Stimulated activated CD8-positive, alpha-beta memory T cell treated with anti-CD3 and anti-CD28 coated beads, Interleukin-4, amount 100 ng/mL, for 1 hour (primary cell): ENCODE measurements around the gene GBA3.

Experiments used
- DNase-seq, 2 donors: peaks; one replicate each; pipeline ENCODE4 v3.0.0-alpha.2; 2020; ENCODE audit warnings: low read depth in 2 of 2, low spot score in 1 of 2

The GBA3 gene

DNA sequence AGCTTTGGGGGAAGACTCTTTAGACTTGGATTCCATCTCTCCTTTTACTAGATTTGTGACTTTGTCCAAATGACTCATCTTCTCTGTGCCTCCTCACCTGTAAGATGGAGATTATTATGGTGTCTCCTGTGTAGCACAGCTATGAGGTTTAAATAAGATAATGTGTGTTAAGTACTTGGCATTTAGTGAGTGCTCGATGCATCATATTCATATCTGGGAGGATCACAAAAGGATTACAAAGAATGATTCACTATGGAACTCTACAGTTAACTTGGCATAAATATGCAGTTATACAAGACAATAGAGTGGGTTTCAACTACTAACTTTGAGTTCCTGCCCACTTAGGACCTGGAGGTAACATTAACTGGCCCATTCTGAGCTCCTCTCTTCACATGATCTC is 2.3 kb downstream of the GBA3 start:
- DNase-seq, result no peak

GRCh38 chr4:22695917-22696316 is 3.2 kb downstream of the GBA3 start:
- no peak for DNase-seq

GRCh38 chr4:22703912-22704311 is 11.2 kb downstream of the GBA3 start:
- DNase-seq, result no peak

DNA sequence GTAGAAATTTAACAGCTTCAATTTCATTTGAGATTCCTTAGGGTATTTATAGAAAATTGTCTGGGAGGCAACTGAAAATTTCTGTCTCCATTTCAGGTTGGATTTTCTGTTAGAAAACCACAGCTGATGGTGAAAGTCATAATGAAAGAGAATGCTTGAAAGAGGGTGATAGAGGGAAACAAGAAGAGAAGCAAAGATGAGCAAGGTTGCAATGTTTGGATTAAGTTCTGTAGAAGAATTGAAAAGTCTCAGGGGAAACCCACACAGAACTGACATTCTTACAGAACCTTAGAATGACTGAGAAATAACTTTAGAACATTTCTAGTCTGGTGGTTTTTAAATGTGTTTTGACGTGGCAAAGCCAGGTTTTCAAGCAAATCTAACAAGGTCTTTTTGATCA is 14.7 kb downstream of the GBA3 start:
- no peak for DNase-seq

DNA sequence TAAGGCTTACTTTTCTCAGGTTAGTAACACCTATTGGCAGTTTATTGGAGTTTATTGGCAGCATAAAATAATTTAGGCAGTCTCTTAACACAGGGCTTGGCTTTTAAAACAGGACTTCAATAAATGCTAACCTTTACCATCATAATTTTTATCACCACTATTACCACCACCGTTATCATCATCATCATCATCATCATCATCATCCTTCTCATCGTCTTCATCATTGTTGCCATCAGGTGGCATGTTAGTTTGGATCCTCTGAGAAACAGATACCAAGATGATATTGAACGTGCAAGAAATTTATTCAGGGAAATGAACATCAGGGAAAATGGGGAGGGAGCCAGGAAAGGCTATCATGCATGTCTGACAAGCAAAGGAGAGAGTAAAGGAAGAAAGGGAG is 16.2 kb downstream of the GBA3 start:
- DNase-seq, result no peak

DNA sequence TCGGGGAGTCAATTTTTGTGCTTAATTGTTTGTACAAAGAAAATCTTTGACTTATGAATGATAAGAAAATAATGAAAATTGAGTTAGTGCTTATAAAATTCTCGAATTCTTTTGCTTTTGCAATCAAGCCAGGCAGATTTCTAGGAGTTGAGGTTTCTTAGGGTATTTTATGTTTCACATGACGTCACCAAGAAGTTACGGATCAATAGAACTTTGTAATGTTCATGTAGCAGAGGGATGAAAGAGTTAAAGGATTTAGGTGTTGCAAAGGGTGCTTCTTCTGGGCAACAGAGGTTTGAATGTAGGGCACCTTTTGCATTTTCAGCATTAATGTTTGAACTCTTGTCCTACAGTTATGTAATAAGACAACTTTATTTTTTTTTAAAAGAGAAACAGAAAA is 19.4 kb downstream of the GBA3 start:
- DNase-seq, result no peak

DNA sequence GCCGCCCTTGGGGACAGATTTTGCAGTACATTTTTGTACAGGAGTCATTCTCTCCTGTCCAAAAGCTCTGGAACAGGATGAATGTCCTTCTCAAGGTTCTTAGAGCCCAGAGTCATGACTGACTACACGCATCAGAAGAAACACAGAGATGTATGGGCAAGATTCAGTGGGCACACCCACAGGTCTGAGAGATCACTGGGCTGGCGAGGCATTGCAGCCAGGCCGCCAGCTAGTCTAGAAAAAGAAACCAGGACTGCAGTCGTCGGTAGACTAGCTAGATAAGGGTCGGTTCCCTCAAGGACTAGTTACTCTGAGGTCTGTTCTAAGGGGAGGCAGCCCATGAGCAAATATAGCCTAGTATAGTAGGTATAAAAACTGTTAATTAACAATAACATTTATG is 19.8 kb downstream of the GBA3 start:
- no peak for DNase-seq

DNA sequence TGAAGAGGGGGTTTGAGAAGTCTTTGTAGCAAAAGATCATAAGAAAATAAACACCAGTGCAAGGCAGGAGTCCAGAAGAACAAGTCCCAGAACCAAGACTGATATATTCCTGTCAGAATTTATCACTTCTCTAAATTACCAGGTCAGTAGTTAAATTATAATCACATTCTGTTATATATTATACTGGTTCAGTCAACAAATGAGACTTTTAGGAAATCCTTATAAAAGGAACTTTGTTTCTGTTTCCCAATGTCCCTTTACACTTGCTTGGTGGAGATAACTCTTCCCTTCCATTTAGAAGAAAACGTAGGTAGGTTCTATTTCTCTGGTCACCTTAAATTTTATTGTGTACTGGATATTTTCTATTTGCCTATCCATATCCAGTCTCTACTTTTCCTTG is 21.1 kb downstream of the GBA3 start:
- DNase-seq, result no peak

DNA sequence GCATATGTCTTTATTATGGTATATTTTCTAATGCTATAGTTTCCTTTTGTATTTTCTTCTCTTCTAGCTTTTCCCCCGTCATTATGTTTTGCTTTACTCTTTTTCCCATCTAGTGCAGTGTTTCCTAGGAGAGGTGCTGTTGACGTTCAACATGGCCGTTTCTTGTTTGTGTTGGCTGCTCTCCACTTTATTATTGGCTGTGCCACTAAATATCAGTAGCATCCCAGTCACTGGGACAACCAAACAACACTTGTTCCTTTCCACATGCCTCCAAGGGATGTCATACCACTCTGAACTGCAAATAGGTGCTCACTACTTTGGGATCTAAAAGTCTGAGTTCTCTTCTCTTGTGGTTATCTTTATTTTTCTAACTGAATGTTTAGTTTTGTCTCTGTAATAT is 26.5 kb downstream of the GBA3 start:
- no peak for DNase-seq

GRCh38 chr4:22720091-22720490 is 27.4 kb downstream of the GBA3 start:
- DNase-seq, result no peak

GRCh38 chr4:22721204-22721603 is 28.5 kb downstream of the GBA3 start:
- no peak for DNase-seq

DNA sequence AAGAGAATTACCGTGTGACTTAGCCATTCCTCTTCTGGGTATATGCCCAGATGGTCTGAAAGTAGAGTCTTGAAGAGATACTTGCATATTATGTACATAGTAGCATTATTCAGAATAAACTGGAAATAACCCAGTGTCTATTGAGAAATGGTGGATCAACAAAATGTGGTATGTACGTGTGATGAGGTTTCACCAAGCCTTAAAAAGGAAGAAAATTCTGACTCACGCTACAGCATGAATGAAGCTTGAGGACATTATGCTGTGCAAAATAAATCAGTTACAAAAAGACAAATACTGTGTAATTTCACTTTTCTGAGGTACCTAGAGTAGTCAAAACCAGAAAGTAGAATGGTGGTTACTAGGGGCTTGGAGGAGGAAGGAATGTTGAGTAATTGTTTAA is 37.3 kb downstream of the GBA3 start:
- no peak for DNase-seq

DNA sequence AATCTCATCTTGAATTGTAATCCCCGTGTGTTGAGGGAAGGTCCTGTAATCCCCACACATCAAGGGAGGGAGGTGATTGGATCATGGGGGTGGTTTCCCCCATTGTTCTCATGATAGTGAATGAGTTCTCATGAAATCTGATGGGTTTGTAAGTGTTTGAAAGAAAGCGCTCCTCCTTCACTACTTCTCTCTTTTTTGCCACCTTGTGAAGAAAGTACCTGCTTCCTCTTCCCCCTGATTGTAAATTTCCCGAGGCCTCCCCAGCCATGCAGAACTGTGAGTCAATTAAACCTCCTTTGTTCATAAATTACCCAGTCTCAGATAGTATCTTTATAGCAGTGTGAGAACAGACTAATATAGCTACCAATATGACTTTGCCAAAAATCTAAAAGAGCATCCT is 41.1 kb downstream of the GBA3 start:
- DNase-seq, result no peak

- no peak for DNase-seq
Measured at GRCh38 chr4:22736912-22737311, 44.2 kb downstream of the GBA3 start.

DNA sequence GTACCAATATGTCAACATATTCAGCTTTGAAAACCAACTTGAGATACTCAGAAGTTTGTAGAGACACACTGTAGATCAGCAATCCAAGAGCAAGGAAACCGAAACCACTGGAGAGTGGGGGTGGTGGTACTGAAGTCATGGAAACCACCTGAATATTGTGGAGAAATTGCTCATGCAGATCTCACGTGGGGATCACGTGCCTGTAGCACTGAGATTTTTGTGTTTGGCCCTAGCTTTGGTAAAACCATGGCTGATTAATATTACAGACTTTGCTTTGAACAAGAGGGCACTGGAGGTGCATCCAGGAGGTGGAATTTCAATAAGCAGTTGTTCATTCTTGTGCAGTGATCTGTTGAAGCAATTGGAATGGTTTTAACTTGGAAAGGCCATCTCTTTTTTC is 47.2 kb downstream of the GBA3 start:
- DNase-seq, result no peak

DNA sequence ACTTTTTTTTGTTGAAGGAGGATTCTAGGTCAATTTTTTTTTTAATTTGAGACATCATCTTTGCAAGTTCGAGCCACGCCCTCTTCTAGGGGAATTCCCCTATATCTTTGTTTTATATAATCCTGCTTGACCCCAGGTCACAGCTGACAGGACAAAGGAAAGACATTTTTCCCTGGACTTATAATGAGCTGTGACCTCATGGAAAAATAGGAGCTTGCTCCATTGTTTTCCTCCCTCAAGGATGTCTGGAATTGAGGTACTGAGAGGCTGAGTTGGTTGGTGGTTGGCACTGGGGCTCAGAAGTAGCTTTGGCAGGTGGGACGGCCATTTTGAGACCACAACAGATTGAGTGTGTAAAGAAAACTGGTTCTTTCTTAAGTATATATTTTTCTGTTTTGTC is 49.0 kb downstream of the GBA3 start:
- DNase-seq, result no peak

GRCh38 chr4:22743290-22743689 is 50.6 kb downstream of the GBA3 start:
- no peak for DNase-seq

GRCh38 chr4:22744478-22745062 is 51.8 kb downstream of the GBA3 start:
- no peak for DNase-seq

- no peak for DNase-seq
Measured at GRCh38 chr4:22745234-22745633, 52.5 kb downstream of the GBA3 start.

GRCh38 chr4:22754116-22754515 is 61.4 kb downstream of the GBA3 start:
- DNase-seq, result no peak

- DNase-seq, result no peak
Measured at GRCh38 chr4:22762548-22762947, 69.8 kb downstream of the GBA3 start.

DNA sequence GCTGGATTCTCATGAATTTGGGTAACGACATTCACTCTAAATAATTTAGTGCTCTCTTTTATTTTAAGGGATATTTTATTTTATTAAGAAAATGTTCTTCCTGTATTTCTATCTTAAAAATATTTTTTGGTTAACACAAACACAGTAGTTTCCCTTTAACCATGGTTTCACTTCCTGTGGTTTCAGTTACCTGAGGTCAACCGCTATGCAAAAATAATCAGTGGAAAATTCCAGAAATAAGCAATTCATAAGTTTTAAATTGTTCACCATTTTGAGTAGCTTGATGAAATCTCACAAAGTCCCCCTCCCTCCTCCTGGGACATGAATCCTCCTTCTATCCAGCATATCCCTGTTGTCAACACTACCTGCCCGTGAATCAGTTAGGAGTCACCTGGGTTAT is 71.4 kb downstream of the GBA3 start:
- DNase-seq, result no peak

DNA sequence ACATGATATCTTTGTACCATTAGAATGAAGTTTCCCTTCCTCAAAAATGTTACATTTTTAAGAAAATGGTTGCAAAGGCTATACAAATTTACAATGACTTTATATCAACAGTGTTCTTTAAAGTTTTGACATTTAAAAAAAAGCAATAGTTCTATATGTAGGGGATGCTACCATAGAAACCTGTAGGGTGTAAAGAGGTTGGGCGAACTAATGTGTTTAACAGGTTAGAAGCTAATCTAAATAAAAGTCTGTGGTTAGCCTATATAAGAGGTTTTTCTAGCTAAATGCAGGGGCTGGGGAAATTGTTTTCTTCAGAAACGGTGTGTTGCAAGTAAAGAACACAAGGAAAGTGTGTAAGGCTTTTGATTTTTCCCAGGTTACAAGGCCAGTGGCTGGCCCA is 73.3 kb downstream of the GBA3 start:
- no peak for DNase-seq
